GM04504 (cell line): ENCODE data around the gene FKRP.
"Not testable (repeated sequence)": the region's sequence is repeated elsewhere in the genome, so short reads cannot be mapped to it uniquely, and the experiment has no call there.

Source experiments
- DNase-seq: peaks from one replicate; pipeline ENCODE4 v3.0.0-alpha.2; 2012; ENCODE audit warnings: low read depth

The FKRP gene, protein sequence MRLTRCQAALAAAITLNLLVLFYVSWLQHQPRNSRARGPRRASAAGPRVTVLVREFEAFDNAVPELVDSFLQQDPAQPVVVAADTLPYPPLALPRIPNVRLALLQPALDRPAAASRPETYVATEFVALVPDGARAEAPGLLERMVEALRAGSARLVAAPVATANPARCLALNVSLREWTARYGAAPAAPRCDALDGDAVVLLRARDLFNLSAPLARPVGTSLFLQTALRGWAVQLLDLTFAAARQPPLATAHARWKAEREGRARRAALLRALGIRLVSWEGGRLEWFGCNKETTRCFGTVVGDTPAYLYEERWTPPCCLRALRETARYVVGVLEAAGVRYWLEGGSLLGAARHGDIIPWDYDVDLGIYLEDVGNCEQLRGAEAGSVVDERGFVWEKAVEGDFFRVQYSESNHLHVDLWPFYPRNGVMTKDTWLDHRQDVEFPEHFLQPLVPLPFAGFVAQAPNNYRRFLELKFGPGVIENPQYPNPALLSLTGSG

DNA sequence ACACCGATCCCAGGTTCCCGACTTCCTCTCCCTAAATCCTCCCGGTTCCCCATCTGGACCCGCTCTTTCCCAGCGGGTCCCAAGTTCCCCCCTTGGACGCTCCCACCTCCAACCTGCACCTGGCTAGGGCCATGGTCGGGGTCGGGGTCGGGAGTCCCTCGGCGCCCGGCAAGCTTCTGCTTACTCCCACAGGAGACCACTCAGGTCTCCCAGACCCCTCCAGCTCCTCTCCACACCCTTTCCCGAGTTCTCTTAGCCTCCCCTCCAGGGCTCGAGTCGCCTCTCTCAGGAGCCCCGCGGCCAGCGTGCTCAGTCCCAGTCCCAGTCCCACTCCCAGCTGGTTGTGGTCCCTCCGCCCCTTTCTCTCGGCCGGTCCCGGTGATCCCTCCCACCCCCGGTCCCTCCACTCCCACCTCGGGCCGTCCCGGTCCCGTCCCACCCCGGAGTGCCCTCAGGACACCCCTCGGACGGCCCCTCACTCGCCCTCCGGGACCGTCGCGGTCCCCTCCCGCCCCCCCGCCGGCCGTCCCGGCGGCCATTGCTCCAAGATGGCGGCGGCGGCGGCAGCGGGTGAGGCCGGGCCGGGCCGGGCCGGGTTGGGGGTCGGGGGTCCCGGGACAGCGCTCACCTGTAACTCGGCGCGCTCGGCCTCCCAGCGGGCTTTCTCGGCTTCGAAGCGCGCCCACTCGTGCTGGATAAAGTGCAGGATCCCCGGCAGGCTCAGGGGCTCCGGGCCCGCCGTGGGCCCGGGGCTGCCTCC lies at the start of gene FKRP:
Gene FKRP, plus strand, starts transcription at position 537 of the 760 bp plus-strand sequence. CDS start 9,394 bp downstream, outside the sequence.
- DNase-seq = no peak

DNA sequence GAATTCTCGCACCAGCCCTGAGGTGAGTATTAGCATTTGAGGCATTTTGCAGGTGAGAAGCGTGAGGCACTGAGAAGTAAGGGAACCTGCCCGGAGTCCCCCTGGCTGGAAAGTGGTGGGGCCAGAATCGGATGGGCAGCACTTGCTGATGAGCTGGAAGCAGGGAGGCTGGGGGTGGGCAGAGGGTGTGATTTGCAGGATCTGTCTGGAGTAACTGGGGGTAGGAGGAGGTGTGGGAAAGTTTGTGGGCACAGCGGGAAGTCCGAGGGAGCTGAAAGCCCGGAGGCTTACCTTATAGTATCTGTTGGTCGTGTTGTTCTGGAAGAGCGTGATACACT lies 49.0 kb upstream of the FKRP start:
- no peak for DNase-seq

DNA sequence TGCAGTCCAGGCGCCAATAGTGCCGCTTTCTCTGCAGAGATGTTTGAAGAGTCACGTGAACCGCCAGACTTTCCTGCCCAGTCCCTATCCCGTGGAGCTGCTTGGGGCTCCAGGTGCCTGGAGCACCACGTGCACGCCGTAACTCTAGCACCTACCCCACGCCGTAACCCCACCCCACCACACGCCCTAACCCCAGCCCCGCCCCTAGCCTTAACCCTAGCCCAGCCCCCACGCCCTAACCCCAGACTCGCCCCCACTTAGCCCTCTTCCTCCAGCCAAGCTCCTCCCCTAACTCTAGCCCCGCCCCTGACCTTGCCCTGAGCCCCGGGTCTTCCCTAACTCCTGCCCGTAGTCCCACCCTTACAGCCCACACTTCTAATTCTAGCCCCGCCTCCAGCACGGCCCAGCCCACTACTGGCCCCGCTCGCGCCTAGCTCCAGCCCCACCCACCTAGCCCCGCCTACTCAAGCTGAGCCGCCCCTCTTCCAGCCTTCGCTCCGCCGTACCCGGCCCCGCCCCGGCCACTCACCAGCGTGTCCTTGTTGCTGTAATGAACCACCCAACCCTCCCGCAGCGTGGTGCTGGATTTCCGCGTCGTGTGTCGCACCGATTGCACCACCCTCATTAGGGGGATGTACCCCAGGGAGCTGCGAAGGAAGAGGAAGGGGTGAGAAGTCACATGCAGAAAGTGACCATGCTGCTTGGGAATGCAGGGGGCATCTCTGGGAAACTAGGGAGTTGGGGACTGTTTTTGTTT lies 48.5 kb upstream of the FKRP start:
- DNase-seq = peak; percentile 50

DNA sequence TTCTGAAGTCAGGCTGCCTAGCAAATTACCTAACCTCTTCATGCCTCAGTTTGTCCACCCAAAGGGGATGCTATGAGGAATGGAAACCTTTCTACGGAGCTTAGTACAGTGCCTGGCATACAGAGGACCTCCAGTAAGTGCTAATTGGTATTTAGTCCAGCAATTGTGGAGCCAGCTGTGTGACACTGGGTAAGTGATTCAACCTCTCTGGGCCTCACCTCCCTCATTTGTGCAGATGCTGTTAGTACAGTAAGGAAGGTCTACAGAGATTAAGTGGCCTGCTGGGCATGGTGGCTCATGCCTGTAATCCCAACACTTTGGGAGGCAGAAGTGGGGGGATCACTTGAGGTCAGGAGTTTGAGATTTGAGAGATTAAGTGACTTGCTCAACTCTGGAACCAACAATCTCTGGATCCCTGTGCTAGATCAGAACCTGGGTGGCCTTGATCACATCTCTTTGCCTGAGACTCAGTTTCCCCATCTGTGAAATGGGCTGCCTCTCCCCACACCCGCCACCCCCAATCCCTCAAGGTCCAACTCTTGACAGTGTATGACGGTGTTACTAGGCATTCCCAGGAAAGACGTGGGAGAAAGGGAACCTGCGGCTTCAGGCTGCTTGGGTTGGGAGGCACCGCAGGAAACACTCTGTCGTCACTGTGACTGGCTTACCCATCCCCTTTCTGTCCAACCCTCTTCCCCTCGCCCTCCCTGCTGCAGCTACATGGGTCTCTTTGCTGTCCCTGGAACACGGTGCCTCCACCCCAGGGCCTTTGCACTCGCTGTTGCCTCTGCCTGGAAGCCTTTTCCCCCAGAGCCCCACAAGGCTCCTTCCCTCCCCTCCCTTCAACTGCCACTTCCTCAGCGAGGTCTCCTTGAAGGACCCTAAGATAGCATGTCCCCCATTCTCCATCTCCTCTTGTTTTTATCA lies 47.2 kb upstream of the FKRP start:
- DNase-seq = no peak

DNA sequence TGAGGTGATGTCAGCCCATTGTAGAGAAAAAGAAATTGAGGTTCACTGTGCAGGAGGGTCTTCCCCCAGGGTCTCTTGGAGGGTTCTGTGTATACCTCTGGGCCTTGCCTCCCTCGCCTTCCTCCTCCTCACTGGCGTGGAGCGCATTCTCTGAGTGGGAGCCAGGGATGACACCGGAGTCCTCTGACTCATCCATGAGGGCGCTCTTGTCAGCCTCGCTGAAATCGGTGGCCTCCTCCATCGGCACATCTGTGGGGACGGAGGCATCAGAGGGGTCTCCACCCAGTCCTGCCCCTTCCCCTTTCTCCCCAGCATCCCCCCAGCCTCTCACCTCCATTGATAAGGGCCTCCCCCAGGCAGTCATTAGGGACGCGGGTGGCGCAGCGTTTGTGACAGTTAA lies 45.2 kb upstream of the FKRP start:
- no peak for DNase-seq

DNA sequence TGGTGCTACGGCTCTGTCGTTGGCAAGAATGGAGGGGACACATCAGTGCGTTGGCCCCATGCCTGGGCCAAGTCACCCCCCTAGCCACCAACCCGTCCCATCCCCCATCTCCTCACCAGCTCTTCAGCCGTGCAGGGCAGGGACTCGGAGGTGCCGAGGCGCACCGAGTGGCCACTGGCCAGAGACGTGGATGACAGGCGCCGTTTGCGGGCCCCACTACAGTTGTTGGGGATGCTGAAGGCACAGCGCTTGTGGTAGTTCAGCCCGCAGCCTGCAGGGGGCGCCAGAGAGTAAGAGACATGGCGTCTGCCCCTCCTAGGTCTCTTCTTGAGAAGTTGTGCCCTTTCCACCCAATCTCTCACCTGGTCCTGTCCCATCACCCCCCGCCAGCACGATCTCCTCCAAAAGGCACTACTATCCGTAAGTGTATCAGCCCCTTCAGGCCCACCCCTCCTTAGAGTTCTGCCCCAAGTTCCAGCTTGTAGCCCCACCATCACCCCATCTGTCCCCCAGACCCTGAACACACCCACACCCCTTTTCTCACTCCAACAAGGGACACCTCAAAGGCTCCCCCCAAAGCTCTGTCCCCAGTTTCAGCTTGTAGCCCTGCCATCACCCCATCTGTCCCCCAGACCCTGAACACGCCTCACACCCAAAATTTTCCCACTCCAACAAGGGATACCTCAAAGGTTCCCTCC lies 41.3 kb upstream of the FKRP start:
- DNase-seq = no peak

DNA sequence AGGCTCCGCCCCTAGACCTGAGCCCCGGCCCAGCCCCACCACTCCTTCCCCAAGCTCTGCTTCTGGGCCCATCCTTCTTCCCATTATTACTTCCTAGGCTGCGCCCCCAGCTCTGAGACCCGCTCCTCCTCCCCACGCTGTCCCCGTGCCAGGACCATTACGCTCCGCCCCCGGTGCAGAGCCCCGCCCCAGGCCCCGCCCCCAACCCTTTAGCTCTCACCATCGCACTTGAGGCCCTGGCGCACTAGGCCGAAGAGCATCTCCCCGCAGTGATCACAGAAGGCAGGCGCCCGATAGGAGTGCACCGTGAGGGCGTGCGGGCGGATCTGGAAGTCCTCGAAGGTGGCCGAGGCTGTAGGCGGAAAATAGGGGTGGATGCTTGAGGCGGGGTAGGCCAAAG lies 35.2 kb upstream of the FKRP start:
- DNase-seq = no peak

DNA sequence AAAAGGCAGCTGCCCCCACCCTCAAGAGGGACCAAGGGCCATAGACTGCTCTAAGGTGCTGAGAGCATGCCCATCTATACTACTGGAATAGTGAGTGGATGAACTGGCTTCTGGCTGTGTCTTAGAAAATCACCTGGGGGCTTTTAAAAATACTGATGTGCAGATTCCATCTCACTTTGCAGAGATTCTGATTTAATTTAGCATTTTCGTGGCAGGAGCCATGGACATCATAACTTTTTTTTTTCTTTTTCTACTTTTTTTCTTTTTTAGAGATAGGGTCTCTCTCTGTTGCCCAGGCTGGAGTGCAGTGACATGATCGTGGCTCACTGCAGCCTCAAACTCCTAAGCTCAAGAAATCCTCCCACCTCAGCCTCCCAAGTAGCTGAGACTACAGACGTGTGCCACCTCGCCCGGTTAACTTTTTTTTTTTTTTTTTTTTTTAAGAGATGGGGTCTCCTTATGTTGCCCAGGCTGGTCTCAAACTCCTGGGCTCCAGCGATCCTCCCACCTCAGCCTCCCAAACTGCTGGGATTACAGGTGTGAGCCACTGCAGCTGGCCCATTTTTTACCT lies 33.0 kb upstream of the FKRP start:
- not testable (repeated sequence) for DNase-seq

DNA sequence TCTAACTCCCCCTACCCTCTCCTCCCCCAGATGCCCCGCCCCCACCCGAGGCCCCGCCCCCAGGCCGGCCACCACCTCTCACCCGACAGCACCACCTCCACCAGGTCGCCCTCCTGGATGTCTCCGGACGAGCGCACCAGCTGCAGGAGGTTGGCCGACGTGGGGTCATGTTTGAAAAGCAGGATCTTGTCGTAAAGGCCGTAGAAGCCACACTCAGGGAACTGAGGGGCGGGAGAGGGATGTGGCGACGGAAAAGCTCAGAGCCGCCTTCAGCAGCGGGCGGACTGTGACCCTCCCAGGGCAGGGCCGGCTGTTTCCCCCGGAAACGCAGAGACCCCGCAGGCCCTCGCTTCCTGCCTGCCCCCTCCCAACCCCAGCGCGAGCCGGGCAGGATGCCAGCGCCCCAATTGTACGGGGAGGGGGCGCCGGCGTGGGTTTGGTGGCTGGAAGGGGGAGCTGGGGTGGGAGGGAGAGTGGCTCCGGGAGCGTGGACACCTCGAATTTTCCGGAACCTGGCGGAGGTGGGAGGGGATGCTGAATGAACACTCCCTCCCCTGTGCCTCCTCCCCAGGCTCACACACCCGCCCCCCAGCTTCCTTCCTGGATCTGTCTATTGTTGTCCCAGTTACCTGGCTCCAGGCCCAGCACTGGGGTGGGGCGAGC lies 31.9 kb upstream of the FKRP start:
- DNase-seq = peak; percentile 74

DNA sequence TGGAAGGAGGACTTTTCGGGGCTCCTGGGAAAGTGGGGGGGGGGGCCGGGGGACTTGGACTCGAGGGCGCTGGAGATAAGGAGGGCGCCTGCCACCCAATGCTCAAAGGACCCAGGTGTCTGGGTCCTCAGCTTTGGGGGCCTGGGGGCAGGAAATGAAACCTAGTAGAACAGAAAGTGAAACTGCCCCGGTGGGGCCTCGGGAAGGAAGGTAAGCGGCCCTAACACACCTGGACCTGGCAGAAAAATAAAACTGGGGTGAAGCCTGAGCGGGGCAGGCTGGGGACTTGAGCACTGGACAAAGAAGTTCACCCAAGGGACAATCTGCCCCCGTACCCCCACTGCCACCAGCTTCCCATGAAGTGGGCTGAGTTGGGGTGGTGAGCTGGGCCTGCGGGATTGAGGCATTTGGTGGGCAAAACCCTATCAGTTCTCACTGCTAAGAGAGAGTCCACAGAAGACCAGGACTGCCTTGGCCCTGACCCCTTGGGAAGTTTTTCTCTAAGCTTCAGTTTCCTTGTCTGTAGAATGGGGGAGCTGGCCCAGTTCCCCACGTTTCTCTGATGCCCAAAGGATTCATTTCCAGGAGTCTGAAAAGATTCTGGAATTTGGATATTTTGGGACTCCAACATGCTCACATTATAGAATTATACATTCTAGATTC lies 31.3 kb upstream of the FKRP start:
- DNase-seq = no peak

DNA sequence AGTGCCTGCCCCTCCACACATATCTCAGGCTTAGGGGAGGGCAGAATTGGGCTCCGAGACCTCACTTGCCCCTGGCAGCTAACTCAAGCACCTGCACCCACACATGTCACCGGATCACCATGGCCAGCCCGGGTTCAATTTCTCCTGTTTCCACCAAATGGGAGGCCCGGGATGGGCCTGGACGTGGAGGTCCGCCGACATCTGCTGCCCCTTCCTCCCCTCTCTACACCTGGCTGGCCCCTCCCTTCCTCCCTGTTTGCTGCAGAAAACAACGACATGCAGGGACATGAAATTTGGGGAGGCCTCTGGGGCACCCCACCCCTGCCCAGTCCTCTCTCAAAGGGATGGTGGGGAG lies 30.3 kb upstream of the FKRP start:
- no peak for DNase-seq

DNA sequence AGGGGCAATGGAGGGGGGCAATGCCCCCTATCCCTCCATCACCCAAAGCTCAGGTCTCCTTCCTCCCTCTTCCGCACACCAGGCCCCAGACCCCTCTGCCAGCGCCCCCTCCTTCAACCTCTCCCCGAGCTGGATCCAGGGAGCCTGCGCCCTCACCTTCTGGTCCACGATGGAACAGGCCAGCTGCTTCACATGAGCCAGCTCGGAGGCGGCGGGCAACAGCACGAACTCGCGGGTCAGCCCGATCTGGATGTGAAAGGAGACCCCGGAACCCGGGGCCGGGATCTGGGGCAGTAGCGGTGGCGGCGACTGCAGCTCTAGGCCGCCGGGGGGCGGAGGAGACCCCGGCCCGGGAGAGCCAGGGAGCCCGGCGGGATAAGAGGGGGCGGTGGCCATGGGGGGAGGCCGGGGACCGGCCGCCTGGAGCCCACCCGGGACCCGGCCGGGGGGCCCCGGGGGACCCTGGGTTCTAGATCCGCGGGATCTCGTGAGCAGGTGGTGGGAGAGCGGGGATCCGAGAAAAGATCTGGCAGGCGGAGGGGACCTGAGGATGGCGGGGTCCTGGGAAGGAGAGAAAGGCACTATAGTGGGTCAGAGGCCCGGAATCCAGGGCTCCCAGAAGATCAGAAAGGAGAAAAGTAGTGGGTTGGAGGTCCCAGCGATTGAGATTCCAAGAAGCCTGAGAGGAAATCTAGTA lies 29.7 kb upstream of the FKRP start:
- no peak for DNase-seq

DNA sequence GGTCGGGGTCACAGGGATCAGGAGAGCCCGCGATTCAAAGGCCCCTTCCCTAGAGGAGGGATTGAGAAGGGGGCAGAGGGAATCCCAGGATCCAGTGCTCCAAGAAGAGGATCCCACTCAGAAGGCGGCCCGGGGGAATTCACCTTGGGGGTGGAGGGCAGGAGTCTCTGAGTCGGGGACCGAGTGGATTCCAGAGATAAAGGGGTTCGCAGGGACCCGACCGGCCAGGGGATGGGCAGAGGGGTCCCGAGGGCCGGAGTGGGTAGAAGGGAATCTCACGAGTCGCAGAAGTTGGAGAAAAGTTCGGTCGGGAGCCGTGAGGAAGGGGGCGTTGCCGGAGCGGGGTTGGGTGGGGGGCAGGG lies 29.2 kb upstream of the FKRP start:
- no peak for DNase-seq

DNA sequence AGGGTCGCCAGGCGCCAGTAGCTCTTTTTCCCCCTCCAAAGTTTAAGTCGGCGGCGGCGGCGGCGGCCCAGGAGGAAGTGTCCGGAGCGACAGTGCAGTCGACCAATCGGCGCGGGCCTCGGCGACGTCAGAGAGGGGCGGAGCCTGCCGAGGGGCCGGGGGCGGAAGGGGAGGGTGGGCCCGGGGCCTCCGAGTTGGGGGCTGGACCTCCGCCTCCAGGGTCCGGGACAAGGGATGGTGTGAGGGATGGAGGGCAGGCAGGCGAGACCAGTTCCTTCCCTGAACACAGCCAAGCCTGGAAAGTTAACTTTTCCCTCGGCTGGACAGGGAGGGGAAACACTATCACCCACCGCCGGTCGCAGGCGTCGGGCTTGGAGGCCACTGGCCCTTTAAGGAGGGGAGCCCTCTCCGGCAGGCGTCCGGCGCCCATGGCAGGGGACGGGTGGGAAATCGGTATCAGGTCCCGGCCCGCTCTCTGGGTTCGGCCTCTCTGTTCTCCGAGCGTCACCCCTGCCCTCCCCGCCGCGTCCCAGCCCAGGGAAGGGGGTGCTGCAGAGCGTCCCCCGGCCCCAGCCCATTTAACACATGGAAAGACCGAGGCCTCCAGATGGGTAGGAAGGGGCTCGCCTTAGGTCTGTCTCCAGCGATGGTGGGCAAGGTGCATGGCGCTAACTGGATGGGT lies 28.7 kb upstream of the FKRP start, which contains the start of gene PRKD2:
Gene PRKD2, minus strand, starts transcription at position 81 of the 682 bp plus-strand sequence. CDS start 744 bp downstream, outside the sequence.
- peak; percentile 58 for DNase-seq

DNA sequence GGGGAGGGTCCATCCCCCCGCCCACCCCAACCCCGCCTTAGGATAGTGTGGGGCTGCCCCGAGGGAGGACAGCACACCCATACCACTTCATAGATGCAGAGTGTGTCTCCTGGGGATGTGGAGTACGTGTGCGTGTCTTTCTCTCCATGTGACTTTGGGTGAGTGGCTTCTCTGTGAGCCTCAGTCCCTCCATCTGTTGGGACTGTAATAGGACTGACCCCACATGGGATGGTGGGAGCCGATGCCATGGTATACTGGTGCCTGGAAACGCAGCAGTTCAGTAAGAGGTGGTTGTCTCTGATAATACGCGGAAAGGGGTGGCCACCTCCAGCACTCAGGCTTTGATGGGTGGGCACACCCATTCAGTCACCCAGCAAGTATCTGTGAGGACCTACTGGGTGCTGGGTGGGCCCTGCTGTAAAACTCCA lies 28.1 kb upstream of the FKRP start:
- DNase-seq = no peak

DNA sequence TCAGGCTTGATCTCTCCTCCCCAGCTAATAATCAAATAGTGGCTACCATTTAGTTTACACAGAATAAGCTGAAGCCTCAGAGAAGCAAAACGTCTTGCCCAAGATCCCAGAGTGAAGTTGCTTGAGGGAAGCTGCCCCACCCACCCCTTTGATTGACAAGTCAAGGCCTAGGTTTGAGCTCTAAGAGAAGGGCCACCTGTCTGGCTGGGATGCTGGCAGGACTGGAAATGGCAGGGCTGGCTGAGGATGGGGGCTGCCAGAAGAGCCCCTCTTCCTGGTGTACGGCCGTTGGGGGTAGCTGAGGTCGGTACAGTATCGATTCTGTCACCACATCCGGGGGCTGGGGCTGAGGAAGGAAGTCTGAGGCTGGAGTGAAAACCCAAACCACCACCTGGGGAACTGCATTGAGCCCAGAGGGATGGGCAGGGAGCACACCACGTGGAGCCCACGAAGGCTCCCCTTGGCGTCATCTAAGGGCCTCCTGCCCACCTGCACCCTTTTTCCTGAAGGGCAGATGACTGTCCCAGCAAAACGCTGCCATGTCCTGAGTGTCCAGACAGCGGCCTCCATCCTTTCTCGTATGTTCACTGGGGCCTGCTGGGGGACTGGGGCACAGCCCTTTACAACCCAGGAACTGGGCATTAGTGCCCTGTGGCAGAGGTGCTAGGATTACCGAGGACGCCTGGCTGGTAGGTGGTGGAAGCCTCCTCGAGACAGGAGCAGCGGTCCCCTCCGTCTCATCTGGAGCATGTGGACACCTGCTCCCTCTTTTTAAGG lies 27.5 kb upstream of the FKRP start:
- no peak for DNase-seq

DNA sequence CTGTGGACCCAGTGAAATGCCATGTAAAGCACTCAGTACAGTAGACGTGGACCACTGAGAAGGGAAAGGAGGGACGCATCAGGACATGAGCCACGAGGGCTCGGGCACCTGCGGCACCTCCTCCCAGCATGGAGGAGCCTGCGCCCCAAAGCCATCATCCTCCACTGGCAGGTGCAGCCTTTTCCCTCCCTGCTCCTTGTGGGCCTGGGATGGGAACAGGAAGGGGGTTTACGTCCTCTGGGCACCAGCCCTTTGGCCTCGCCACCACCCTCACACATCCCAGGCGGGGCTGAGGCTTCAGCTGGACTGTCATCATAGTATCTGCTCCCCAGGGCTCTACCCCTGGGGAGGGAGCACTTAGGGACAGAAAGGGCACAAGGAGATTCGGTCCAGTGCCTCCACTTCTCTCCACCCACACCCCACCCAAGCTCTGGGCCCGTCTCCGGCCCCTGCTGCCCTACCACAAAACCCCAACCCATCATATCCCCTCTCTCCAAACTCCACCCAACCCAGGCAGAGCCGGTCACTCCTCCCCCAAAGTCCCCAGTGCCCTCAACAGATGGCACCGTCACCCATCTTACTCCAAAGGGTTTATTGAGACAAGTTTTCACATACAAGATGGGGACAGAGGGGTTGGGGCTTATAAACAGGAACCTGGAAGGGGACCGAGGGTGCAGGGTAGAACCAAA lies 26.8 kb upstream of the FKRP start:
- no peak for DNase-seq
